ENCODE results near the gene LYZL4.
A peak's percentile ranks its signal among the peaks of the same experiment; 100 is the strongest.

Gene LYZL4, protein sequence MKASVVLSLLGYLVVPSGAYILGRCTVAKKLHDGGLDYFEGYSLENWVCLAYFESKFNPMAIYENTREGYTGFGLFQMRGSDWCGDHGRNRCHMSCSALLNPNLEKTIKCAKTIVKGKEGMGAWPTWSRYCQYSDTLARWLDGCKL

DNA sequence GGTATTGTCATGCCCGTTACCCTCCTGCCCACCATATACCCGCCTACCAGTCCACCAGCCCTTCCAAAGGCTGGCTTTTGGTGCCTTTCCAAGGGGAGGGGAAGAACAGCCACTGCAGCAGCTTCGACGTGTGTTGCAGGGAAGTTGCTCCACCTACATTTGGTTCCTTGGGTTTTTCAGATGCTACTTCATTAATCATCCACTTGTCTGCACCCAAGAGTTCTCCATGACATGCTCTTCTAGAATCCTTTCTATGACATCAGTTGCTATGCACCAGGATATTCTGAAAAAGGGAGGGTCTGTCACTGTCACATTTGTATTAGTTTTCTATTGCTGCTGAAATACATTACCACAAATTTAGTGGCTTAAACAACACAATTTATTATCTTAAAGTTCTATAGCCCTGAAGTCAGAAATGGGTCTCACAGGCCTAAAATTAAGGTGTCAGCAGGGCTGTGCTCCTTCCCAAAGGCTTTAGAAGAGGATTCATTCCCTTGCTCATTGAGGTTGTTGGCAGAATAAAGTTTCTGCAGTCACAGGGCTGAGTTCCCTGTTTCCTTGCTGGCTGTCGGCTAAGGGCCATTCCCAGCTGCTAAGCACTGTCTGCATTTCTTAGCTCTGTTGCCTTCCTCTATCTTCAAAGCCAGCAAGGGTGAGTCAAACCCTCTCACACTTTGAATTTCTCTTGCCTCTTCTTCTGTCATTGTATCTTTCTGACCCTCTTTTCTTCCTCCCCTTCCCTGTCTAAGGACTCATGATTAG, at the start of gene LYZL4:
TSS of gene LYZL4 (minus strand) at position 241 of the 762 bp plus-strand sequence. CDS start 3,359 bp downstream, outside the sequence.
- no peak for DNase-seq (ENCODE audit: low spot score)

DNA sequence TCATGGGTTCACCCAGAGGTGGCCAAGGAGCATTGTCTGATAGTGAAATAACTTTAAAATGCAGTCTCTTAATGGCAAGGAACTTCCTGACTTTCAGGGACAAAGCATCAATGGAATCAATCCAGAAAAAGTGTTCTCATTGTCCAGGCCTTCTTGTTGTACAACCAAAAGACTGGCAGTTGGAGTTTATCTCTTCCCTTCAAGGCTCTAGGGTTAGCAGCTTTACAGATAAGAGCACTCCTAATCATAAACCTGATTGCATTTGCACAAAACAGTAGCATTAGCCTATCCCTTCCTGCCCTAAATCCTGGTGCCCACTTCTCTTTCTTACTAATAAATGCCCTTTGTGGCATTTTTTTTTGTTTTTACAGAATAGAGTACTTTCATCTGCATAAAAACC, 48.7 kb upstream of the LYZL4 start:
- no peak for DNase-seq (ENCODE audit: low spot score)

- no peak for DNase-seq (ENCODE audit: low spot score)
Measured at GRCh38 chr3:42456211-42456610, 45.8 kb upstream of the LYZL4 start.

GRCh38 chr3:42451546-42452230, 41.3 kb upstream of the LYZL4 start:
- no peak for DNase-seq (ENCODE audit: low spot score)

DNA sequence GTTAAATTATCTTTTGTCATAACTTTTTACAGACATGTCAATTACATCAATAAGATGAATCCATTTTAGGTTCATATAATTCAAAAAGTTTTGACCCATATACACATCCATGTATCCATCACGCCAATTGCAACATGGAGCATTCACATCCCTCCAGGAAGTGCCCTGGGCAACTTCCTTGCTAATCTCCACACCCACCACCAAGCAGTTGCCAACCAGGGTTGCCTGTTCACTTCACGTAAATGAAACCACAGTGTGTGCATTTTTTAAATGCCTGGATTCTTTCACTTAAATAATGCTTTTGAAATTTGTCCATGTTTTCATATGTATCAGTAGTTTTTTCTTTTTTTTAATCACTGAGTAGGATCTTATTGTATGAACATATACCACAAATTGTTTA, 40.7 kb upstream of the LYZL4 start:
- DNase-seq (ENCODE audit: low spot score), result no peak

DNA sequence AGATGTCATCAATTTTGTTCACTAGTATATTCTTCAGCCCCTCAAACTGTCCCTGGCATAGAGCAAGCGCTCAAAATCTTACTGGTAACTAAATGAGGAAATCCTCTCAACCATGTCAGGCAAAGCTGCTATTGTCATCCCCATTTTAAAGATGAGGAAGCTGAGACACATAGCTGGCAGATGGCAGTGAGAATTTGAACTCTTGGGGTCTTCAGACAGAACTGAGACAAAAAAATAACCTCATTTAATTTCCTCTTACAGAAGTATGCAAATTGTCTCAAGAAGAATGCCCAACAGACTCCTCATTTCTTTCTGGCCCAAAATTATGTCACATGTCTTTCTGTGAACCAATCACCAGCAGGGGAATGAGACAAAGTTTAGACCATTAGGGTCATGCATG, 40.2 kb upstream of the LYZL4 start:
- DNase-seq (ENCODE audit: low spot score), result no peak

- DNase-seq (ENCODE audit: low spot score), result no peak
Measured at GRCh38 chr3:42447481-42447880, 37.1 kb upstream of the LYZL4 start.

GRCh38 chr3:42446111-42447050, 36.0 kb upstream of the LYZL4 start:
- no peak for DNase-seq (ENCODE audit: low spot score)

- DNase-seq (ENCODE audit: low spot score), result peak; percentile 86
Measured at GRCh38 chr3:42443819-42444436, 33.5 kb upstream of the LYZL4 start.

- DNase-seq (ENCODE audit: low spot score), result no peak
Measured at GRCh38 chr3:42443292-42443691, 32.9 kb upstream of the LYZL4 start.

- no peak for DNase-seq (ENCODE audit: low spot score)
Measured at GRCh38 chr3:42442640-42443039, 32.2 kb upstream of the LYZL4 start.

GRCh38 chr3:42441791-42442190, 31.4 kb upstream of the LYZL4 start:
- DNase-seq (ENCODE audit: low spot score), result no peak

DNA sequence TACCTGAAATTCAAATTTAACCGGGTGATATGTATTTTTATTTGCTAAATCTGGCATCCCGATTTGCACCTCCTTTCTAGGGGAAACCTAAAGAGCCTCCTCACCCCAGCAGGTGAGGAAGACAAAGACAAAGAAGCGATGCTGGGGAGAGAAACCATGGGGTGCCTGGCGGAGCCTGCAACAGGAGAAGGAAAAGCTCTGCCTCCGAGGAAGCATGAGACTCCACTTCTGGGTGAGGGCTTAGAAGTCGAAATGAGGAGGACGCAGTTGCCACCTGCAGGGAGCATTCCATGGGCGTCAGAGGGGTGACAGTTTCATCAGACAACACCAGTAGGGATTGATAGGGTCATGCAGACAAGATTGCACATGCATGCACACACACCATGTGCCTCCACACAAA, 30.5 kb upstream of the LYZL4 start:
- DNase-seq (ENCODE audit: low spot score), result no peak

DNA sequence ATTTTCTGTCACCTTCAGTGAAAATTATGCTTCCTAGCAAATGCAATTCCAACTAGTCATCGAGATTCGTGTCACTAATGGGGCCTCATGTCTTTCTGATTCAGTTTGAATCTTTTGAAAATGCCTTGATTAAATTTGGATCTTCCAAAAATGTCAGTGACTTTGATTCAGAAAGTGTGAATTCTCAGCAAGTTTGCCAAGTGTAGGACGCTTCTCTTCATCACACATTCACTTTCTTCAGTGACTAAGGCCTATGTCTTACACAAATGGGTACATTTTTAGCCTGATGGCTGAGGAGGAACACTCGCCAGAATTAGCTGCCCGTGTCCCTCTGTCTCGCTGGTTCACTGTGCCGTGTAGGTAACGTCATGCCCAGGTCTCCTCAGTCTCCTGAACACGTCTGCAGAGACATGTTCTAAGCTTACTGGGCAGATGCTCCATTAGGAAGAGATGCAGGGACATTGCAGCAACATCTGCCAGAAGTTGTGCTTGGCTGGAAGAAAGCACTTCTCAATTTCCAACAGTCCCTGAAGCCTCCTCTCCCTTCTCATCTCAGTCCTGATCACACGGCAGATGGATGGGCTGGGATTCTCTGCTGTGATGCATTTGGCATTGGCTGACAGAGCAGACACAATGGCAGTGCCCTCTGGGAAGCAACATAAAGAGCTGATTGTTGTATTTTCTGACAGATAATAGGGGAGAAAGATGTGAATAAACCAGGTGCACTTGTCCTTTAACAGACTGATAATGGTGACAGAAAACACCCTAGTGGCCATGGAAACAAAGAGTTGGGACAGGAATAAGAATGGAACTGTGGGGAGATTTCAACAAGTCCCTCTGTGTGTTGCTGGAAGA, 29.1 kb upstream of the LYZL4 start:
- DNase-seq (ENCODE audit: low spot score), result no peak

- no peak for DNase-seq (ENCODE audit: low spot score)
Measured at GRCh38 chr3:42438758-42439157, 28.3 kb upstream of the LYZL4 start.

DNA sequence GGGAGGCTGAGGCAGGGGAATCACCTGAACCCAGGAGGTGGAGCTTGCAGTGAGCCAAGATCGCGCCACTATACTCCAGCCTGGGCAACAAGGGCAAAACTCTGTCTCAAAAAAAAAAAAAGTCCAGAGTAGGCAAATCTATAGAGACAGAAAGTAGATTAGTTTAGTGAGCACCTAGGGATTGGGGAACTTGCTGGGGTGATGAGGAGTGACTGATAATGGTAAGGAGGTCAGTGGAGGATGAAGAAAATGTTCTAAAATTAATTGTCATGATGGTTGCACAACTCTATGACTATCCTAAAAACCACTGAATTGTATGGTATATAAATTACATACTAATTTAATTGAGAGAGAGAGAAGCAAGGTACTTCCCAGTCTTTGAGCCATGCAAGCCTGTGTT, 27.8 kb upstream of the LYZL4 start:
- no peak for DNase-seq (ENCODE audit: low spot score)

DNA sequence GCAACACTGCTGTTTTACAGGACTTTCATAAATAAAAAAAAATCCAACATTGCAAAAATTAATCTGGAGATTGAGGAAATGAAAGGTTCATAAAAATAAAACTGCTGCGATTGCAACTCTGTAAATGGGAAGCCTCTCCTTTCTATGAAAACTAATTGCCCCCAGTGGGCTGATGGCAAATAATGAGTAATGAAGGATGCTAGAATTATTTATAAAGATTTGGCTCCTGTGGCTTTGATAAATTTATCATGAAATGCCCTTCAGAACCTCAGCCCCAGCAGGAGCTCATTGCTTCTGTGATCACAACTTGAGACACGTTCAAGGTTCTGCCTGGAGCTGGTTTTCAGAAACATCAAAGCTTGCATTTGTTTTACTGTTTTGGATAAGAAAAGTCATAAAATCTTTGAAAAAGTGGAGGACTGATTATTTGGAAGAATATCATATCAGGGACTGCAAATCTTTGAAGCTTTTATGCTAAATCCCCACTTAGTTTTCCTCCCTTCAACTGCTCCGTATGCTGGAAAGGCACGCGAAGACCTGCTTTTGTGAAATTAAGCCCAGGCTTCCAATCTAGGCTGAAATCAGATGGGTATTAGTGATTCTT, 24.5 kb upstream of the LYZL4 start:
- no peak for DNase-seq (ENCODE audit: low spot score)

- DNase-seq (ENCODE audit: low spot score), result no peak
Measured at GRCh38 chr3:42432485-42432884, 22.1 kb upstream of the LYZL4 start.

DNA sequence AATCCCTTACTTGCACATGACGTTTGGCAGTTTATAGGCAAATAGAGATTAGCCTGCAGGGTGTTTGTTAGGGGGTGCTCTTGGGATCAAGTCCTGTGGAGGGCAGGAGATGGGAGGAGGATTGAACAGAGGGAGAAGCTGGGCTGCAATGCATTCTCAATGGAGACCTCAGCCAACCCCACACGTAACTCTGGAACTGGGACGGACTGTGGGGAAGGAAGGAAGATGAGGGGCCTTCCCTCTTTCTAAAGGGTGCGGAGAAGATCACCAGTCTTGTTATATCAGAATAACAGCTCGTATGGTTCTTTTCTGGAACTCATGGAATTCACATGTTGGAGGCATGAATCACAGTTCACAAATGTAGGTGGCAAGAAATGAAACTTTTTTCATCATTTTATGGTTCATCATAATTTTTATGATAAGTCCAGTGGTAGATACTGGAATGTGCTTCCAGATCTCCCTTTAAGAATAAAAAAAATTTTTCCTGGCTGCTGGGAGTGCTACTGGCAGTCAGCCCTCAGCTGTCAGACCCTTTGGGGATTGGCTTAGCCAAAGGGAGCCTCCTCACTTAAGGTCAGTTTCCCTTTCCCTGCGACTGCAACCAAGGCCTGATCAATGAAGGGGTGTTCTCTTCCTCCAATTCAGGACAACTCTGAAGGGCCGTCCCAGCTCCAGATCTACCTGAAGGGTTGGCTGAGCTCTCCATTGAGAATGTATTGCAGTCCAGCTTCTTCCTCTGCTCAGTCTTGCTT, 20.5 kb upstream of the LYZL4 start:
- no peak for DNase-seq (ENCODE audit: low spot score)

DNA sequence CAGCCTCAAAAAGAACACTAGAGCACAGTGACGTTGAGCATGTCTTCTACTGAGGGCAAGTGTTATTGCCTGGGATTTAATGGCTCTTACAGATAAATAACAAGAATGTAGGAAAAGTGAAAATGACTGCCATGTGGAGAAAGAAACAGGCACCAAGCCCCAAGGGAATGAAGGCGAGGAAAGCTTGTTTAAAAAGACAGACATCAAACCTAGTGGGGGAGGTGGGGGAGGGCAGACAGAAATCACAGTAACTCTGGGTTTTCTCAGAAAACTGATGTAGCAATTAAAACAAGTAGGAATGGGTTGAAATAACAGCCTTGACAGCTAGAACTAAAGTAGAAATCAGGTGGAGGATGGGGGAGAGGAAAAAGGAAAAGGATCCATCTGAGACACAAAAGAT, 18.4 kb upstream of the LYZL4 start:
- DNase-seq (ENCODE audit: low spot score), result no peak
